HG03457 (cell line): ENCODE results near the gene ENDOV.

Experiments
- ATAC-seq: cut with Tn5 transposase; IDR thresholded peaks from one replicate; pipeline ENCODE4 v1.9.1; 2021; ENCODE audit warnings: moderate number of reproducible peaks; ENCODE audit not compliant: unreplicated experiment

ENDOV gene

GRCh38 chr17:80430446-80431245 is 15.7 kb downstream of the ENDOV start:
- ATAC-seq = no peak

- ATAC-seq = no peak
Observed at GRCh38 chr17:80431246-80432195, 16.6 kb downstream of the ENDOV start.

- ATAC-seq = no peak
Observed at GRCh38 chr17:80432350-80432955, 17.5 kb downstream of the ENDOV start.

DNA sequence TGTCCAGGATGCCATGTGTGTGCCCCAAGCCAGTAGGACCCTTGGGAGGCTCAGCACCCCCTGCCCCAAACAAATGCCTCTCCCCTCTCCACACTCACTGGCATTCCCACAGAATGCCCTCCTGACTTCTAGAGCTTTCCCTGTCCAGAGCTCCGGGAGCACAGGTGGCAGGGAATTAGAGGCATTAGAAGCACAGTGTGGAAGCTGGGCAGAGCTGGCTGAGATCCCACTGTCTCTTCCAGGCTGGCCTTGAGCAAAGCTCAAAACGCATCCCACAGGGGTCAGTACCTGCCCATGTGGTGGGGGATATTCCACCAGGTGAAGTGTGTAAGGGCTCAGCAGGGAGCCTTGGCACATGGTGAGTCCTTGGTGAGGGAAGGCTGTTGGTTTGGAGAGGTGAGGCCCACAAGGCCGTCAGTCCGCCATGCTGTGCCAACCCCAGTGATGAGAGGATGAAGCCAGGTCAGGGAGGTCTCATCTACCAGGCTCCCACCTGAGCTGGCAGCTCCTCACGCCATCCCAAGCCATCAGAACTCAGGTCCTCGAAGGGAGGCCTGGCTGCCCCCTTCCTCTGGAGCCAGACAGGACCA is 18.1 kb downstream of the ENDOV start:
- no peak for ATAC-seq

- no peak for ATAC-seq
Observed at GRCh38 chr17:80433916-80434666, 19.1 kb downstream of the ENDOV start.

DNA sequence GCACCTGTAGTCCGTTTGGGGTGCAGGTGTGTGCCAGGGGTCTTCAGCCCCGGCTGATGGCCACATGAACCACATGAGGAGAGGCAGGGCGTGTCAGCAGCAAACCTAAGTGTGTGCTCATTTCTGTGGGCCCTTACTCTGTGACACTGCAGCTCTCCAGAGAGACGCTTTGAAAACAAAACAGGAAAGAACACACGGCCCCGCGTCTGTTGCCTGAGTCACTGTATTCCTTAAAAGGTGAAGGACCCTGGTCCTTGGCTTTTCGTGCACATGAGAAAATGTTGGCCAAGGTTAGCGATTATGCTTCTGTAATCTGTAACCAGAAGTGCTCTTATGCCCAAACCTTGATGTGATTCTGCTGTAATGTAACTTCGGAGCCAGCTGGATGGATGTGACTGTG is 22.6 kb downstream of the ENDOV start:
- ATAC-seq = no peak

GRCh38 chr17:80438806-80439205 is 23.8 kb downstream of the ENDOV start:
- no peak for ATAC-seq

DNA sequence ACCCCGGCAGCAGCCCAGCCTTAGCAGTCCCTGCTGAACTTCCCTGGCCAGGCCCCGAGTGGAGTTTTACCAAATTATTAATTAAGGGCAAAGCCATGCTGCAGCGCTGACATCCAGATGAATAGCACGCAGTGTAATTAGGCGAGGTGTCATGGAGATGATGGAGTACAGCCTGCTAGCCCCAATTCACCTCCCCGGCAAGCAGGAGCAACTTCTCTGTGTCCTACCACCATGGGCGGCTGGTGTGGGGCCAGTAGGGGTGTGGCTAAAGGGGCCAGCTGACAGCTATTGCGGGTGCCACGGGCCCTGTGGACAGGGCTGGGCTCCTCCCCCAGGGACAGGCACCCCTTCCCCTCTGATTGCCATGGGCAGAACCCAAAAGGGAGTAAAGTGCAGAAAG is 24.5 kb downstream of the ENDOV start:
- no peak for ATAC-seq

GRCh38 chr17:80441133-80441578 is 26.2 kb downstream of the ENDOV start:
- no peak for ATAC-seq

DNA sequence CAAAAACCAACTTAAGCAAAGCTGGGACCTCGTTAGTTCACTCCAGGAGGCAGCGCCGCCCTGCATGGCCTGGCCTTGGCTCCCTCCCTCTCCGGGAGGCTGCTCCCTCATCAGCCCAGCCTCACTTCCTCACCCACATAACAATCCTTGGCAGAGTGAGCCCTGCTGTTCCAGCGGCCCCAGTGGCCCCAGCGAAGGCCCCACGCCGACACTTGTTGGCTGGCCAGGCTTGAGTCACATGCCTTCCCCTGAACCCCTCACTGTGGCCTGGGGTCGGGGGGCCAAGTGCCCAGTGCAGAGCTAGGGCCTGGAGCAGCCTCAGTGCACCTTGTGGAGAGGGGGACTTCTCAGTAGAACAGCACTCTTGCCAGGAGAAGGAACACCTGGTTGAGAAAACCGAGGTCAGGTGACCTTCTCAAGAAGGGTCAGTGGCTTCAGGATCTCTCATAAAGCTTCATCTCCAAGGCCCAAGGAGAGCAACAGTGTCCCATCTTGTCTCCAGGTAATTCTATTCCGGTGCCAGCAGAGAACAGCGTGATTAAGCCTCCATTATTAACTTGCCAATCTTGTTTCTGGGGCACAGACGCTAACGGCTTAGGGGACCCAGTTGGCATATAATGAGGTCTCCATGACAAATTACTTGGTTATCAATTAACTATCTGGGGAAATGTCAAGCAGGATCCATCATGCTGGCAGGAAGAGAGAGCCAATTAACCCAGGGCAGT is 26.8 kb downstream of the ENDOV start:
- ATAC-seq = no peak

GRCh38 chr17:80442323-80442659 is 27.3 kb downstream of the ENDOV start:
- ATAC-seq = no peak

DNA sequence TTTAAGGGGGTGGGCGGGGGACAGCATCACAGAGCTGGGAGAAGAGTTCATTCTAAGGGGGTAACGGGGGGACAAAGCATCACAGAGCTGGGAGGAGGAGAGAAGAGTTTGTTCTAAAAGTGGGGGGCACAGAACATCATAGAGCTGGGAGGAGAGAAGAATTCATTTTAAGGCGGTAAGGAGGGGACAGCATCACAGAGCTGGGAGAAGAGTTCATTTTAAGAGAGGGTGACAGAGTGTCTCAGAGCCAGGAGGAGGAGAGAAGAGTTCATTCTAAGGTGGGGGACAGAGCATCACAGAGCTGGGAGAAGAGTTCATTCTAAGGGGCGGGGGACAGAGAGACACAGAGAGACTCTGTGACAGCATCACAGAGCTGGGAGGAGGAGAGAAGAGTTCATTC is 27.8 kb downstream of the ENDOV start:
- no peak for ATAC-seq

DNA sequence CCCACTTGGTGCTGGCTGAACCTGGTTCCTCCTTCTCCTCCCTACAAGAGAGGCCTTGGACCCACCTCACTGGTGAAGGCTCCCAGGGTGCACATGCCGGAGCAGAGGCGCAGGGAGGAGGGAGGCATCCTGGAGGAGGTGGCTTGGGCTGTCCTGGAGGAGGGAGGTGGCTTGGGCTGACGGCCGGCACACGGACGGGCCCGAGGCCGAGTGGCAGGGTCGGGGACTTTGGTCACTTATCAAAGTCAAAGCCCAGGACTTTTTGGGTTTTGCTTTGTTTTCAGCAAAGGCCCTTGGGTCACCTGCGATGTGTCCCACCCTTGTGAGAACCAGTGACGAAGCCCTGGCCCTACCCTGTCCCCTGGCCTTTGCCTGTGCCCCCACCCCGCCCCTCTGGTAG is 28.5 kb downstream of the ENDOV start:
- no peak for ATAC-seq

- ATAC-seq = no peak
Observed at GRCh38 chr17:80443916-80444643, 29.1 kb downstream of the ENDOV start.

DNA sequence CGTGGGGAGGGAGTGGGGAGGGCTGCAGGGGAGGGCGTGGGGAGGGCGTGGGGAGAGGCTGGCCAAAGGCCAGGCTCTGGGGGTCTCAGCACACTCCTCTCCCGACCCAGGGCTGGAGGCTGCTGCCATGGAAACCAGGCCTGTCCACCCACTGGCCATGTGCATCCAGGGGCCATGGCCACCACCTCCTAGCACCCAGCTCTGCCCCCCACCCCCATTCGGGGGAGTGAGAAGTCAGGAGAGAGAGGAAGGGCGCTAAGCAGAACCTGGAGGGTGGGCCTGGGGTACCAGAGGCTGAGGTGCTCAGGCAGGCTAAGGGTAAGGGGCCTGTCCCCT is 29.6 kb downstream of the ENDOV start:
- no peak for ATAC-seq

DNA sequence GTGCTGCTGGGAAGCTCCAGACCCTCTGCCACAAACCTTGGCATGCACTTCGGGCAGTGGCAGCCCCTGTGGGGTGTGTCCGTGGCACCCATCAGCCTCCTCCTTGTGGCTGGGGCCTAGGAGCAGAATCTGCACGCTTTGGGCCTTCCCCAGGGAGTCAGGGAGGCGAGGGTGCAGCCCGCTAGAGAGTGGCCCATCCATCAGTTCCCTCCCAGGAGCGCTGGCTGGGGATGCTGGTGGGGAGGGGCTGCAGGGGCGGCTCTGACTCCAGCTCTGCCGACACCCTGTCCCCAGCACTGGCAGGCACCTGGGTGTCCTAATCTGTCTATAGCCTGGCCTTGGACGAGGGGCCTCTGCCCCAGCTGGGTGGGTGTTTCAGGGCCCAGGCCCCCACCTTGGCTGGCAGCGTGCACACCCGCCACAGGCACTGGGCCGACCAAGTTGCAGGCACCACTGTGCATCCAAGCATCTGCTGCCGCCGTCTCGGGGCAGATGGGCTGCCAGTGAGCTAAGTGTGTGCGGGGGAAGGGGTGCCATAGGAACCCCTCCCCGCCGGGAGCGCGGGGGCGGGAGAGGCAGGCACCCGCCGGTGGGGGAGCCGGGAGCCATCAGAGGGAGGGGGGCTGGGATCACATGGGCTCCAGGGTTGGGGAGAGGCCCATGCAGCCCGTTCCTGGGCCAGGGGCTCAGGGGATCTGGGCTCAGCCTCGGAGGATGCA is 30.2 kb downstream of the ENDOV start:
- no peak for ATAC-seq

GRCh38 chr17:80445726-80446110 is 30.8 kb downstream of the ENDOV start:
- ATAC-seq = no peak

GRCh38 chr17:80446645-80447405 is 31.9 kb downstream of the ENDOV start:
- no peak for ATAC-seq
